Cardiac muscle cell (in vitro differentiated cells and primary cell): Measurements from ENCODE around the gene WDFY4. TPM values are rescaled to one million over a fixed set of nuclear protein-coding genes. Genes with fewer than 3 reads are reported as not detected.

Experiments
- DNase-seq, 2 donors: peaks; one replicate each; pipeline versions ENCODE4 v3.0.0 to v3.0.0-alpha.2; 2010 to 2017; ENCODE audit warnings: low read depth in 1 of 2, low spot score in 1 of 2
- H3K27ac ChIP-seq: fragments of 200-600 bp; sonication (generic); 2 replicates; pipeline ENCODE4 v1.5.1; 2016
- H3K27me3 ChIP-seq: fragments of 200-600 bp; sonication (generic); 2 replicates; pipeline ENCODE4 v1.6.0; 2016; ENCODE audit warnings: control low read depth
- H3K36me3 ChIP-seq: fragments of 200-600 bp; sonication (generic); 2 replicates; pipeline ENCODE4 v1.5.1; 2016; ENCODE audit warnings: control low read depth
- H3K4me1 ChIP-seq: fragments of 200-600 bp; sonication (generic); 2 replicates; pipeline ENCODE4 v1.8.1; 2017; ENCODE audit warnings: low read depth, mild to moderate bottlenecking, mixed run types
- H3K4me3 ChIP-seq: fragments of 200-600 bp; sonication (generic); 2 replicates; pipeline ENCODE4 v1.5.1; 2016; ENCODE audit warnings: mild to moderate bottlenecking
- H3K9me3 ChIP-seq: fragments of 200-600 bp; sonication (generic); 2 replicates; pipeline ENCODE4 v1.5.1; 2017; ENCODE audit warnings: low read depth, mild to moderate bottlenecking, control low read depth
- polyA plus RNA-seq: library from polyadenylated mRNA; unstranded; fragments of >200 nt; fragmentation: Nextera tagmentation; extraction: Ambion mirVana; gene quantifications from 2 replicates; pipeline ENCODE4 v1.2.1, GENCODE V29; 2016
- total RNA-seq: library from RNA; depleted of rRNA; stranded (reverse); fragments of >200 nt; gene quantifications from 2 replicates; pipeline ENCODE4 v1.2.3, GENCODE V29; 2016
- TF ChIP-seq, protein P1 (sequence below): IDR thresholded peaks from 2 replicates; pipeline ENCODE4 v1.5.1; 2012; ENCODE audit warnings: low read depth, mild to moderate bottlenecking, low read length

The WDFY4 gene
- total and polyA plus RNA-seq, 2 experiments from 2014 or later, result not detected

DNA sequence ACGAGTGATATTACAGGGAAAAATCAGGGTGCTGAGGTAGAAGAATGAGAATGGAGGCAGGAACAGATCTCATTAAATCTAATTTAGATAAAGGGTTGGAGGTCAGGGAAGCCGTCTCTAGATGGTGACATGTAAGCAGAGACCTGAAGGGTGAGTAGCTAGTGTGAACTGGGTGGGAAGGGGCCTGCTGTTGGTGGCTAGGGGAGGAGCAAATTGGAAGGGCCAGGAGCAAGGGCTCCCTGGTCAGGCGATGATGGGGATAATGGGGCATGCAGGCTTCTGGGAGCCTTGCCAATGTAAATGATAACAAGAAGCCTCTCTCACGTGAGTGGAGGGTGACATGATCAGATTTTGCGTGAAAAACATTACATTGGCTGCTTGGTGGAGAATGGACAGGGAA lies 76.3 kb downstream of the WDFY4 start:
- Histone ChIP-seq H3K4me3 (no peak overlapping the region), H3K36me3 (no peaks in the 10 kb centered on the region), H3K27ac (no peak overlapping the region), H3K27me3 (no peaks in the 10 kb centered on the region), H3K4me1 (no peaks in the 10 kb centered on the region), H3K9me3 (no peaks in the 10 kb centered on the region)
- TF ChIP-seq, protein P1, sequence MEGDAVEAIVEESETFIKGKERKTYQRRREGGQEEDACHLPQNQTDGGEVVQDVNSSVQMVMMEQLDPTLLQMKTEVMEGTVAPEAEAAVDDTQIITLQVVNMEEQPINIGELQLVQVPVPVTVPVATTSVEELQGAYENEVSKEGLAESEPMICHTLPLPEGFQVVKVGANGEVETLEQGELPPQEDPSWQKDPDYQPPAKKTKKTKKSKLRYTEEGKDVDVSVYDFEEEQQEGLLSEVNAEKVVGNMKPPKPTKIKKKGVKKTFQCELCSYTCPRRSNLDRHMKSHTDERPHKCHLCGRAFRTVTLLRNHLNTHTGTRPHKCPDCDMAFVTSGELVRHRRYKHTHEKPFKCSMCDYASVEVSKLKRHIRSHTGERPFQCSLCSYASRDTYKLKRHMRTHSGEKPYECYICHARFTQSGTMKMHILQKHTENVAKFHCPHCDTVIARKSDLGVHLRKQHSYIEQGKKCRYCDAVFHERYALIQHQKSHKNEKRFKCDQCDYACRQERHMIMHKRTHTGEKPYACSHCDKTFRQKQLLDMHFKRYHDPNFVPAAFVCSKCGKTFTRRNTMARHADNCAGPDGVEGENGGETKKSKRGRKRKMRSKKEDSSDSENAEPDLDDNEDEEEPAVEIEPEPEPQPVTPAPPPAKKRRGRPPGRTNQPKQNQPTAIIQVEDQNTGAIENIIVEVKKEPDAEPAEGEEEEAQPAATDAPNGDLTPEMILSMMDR, result no peak
- DNase-seq, result no peak

DNA sequence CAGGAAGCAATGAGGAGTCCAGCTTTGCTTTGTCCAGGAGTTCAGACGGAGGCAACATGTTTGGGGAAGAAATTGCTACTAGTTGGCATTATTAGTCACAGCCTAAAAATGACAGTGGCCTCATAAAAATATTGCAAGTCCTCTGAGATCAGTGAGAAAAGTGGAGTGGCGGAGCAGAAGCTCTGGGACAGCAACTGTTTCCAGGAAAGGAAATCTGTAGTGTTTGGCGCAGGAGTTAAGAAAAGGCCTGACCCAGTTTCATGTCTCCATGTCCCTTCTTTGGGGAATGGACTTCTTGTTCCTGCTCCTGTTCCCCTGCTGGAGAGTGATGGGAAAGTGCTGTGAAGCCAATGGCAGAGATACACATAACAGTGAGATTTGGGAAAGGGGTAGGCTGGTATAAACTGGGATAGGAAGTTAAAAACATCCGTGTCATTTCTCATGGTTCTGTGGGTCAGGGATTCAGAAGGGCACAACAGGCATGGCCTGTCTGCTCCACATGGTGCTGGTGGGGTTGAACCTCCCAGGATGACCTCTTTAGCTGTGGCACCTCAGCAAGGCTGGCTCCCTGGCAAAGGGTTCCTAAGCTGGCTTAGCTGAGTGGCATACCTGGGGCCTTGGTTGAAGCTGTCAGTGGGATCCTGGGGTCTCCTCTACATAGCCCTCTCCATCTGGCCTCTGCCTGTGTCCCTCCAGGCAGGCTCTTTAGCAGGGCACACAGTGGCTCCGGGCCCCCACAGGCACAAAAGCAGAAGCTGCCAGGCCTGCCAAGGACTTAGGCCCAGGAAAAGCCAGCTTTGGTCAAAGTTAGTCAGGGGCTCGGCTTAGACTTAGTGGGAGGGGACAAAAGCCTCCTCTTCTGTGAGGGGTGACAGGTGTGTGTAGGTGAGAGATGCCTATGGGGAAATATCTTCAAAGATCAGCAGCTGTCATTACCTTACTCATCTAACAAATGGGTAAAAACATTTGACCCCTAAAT lies 77.7 kb downstream of the WDFY4 start:
- H3K4me3 ChIP-seq, result no peak overlapping the region
- no peaks in the 10 kb centered on the region for H3K27me3 ChIP-seq
- no peaks in the 10 kb centered on the region for H3K9me3 ChIP-seq
- DNase-seq, result no peak
- H3K36me3 ChIP-seq, result no peaks in the 10 kb centered on the region
- H3K27ac ChIP-seq, result no peak overlapping the region
- H3K4me1 ChIP-seq, result no peaks in the 10 kb centered on the region
- TF ChIP-seq, protein P1, result no peak

DNA sequence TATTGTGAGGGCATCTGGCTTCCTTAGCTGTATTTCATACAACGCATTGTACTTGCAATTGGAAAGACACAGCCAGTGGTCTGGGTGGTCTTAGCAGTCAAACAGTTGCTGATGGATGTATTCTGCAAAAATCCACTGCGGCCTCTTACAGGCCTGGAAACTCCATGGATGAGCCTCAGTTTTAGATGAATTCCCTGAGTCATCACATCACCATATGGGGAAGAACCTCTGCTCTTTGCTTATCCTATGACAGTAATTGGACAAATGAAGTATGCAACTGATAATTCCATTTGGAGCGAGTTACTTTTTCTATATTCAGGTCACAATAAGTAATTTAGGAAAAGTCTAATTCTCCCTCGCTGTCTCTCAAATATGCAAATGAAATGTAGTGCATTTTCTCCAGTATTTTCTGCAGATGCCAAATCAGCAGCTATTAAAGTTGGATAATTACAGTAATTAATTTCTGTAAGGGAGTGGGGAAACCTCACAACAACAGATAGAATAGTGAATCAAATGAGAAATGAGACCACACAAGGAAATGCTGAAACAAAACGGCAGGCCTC lies 78.8 kb downstream of the WDFY4 start:
- H3K4me1 ChIP-seq, result no peaks in the 10 kb centered on the region

DNA sequence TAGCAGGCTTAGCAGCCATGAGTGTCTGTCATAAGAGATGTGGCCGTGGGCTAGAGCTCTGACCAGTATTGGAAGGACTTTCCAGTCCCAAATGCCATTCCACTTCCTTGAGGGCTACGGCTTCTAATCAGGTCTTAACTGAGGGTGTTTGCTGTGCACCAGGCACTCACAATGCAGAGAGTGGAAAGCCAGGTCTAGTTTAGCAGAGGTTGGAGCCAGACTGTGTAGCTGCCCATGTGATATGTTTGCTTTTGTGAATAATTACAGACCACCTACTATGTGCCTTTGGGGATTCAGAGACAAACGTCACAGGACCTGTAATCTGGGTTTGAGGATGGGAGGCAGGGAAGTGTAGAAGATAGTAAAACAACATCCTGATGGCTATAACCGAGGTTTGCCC lies 79.8 kb downstream of the WDFY4 start:
- Histone ChIP-seq H3K27me3 (no peaks in the 10 kb centered on the region), H3K36me3 (no peaks in the 10 kb centered on the region), H3K4me1 (no peaks in the 10 kb centered on the region), H3K9me3 (no peaks in the 10 kb centered on the region), H3K4me3 (no peak overlapping the region), H3K27ac (no peak overlapping the region)
- no peak for DNase-seq
- TF ChIP-seq, protein P1, result no peak

More for the DNA sequence above, 78.8 kb downstream of the WDFY4 start:
- Histone ChIP-seq H3K9me3 (no peaks in the 10 kb centered on the region), H3K4me3 (no peak overlapping the region), H3K36me3 (no peaks in the 10 kb centered on the region), H3K27ac (no peak overlapping the region), H3K27me3 (no peaks in the 10 kb centered on the region)
- DNase-seq, result no peak
- TF ChIP-seq, protein P1, result no peak

DNA sequence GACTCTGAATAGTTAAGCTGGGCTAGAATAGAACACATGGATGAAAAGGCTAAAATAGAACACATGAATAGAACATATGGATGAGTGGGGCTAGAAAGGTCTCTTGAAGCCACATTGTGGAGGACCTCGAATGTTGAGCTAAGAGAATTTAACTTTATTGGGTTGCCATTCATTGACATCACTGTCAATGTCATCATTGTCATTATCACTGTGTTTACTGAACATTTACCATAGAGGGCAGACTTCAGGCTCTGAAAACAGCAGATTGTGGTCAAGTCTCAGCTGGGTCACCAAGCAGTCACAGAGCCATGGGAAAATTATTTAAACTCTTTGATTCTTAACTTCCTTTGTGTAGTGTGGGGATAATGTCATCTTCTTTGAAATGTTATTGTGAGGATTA lies 80.4 kb downstream of the WDFY4 start:
- TF ChIP-seq, protein P1, result no peak
- Histone ChIP-seq H3K36me3 (no peaks in the 10 kb centered on the region), H3K4me1 (no peaks in the 10 kb centered on the region), H3K27ac (no peak overlapping the region), H3K9me3 (no peaks in the 10 kb centered on the region), H3K4me3 (no peak overlapping the region), H3K27me3 (no peaks in the 10 kb centered on the region)
- no peak for DNase-seq
